T-cell (primary cell): ENCODE results near the gene BAHD1. TPM values are rescaled to one million over a fixed set of nuclear protein-coding genes. Genes with fewer than 3 reads are reported as not detected.

ENCODE experiments used
- ATAC-seq, 4 experiments: fragments of 200-7000 bp in 3 of 4; fragments of 150-1000 bp in 1 of 4; cut with Tn5 transposase; replicated peaks in 1 of 4; 1 replicate in 3 of 4; 2 replicates in 1 of 4; pipeline ENCODE4 v1.10.0; 2021; ENCODE audit warnings: moderate library complexity in 3 of 4, mild to moderate bottlenecking in 2 of 4, moderate number of reproducible peaks in 1 of 4
- CTCF ChIA-PET, 2 donors: fragments of 300-600 bp; sonication (Branson Sonifier 250); formaldehyde crosslinking; loops; one replicate each; lab custom pipeline; 2022; ENCODE audit warnings: antibody characterized with exemption in 2 of 2; lab: Charles Lee
- POLR2A ChIA-PET, 2 donors: fragments of 300-600 bp; sonication (Branson Sonifier 250); formaldehyde crosslinking; loops; one replicate each; lab custom pipeline; 2022; ENCODE audit warnings: antibody characterized with exemption in 2 of 2; lab: Charles Lee
- DNase-seq, 35 experiments: peaks; one replicate each; pipeline versions ENCODE4 v3.0.0 to v3.0.0-alpha.2; 2013 to 2023
- H3K27ac ChIP-seq: one replicate; pipeline ENCODE4 v1.5.1; 2013; ENCODE audit warnings: low read length
- H3K27me3 ChIP-seq, 2 experiments: replicated peaks in 1 of 2; 1 replicate in 1 of 2; 2 replicates in 1 of 2; pipeline versions ENCODE4 v1.6.1 to v1.7.0; 2013; ENCODE audit warnings: low read length in 1 of 2, mixed read lengths in 1 of 2; ENCODE audit not compliant: control insufficient read depth in 2 of 2, insufficient read depth in 2 of 2; ENCODE audit errors: extremely low read depth in 1 of 2
- H3K36me3 ChIP-seq, 2 donors: 1 replicate in 1 of 2; 2 replicates in 1 of 2; pipeline versions ENCODE4 v1.6.1 to v1.7.0; 2013; ENCODE audit warnings: low read length in 1 of 2; ENCODE audit not compliant: control insufficient read depth in 2 of 2, insufficient read depth in 1 of 2; ENCODE audit errors: extremely low read depth in 1 of 2
- H3K4me1 ChIP-seq, 2 experiments: 1 replicate in 1 of 2; 2 replicates in 1 of 2; pipeline versions ENCODE4 v1.6.1 to v1.7.0; 2013; ENCODE audit warnings: low read length in 2 of 2, mixed read lengths in 1 of 2; ENCODE audit not compliant: insufficient read depth in 2 of 2, control insufficient read depth in 1 of 2; ENCODE audit errors: extremely low read depth in 1 of 2
- H3K4me3 ChIP-seq, 2 donors: 1 replicate in 1 of 2; 2 replicates in 1 of 2; pipeline versions ENCODE4 v1.5.1 to v1.7.0; 2013; ENCODE audit warnings: mild to moderate bottlenecking in 2 of 2, low read length in 1 of 2, moderate library complexity in 1 of 2; ENCODE audit not compliant: control insufficient read depth in 1 of 2; ENCODE audit errors: extremely low read depth in 1 of 2
- H3K9me3 ChIP-seq: 2 replicates; pipeline ENCODE4 v1.7.0; 2013
- H3K27ac Mint-ChIP-seq, 2 donors: one replicate each; pipeline ENCODE4 v1.8.0; 2020 to 2021; ENCODE audit warnings: mild to moderate bottlenecking in 2 of 2, mixed read lengths in 2 of 2
- H3K27me3 Mint-ChIP-seq, 2 donors: one replicate each; pipeline ENCODE4 v1.8.0; 2021 to 2022; ENCODE audit warnings: mixed read lengths in 2 of 2
- H3K36me3 Mint-ChIP-seq: one replicate; pipeline ENCODE4 v1.8.0; 2021; ENCODE audit warnings: mixed read lengths
- H3K4me1 Mint-ChIP-seq, 3 donors: one replicate each; pipeline ENCODE4 v1.8.0; 2020 to 2022; ENCODE audit warnings: mixed read lengths in 3 of 3, mild to moderate bottlenecking in 1 of 3
- H3K4me3 Mint-ChIP-seq, 3 donors: one replicate each; pipeline ENCODE4 v1.8.0; 2020 to 2022; ENCODE audit warnings: mild to moderate bottlenecking in 3 of 3, mixed read lengths in 3 of 3, moderate library complexity in 3 of 3
- H3K9me3 Mint-ChIP-seq, 3 donors: one replicate each; pipeline ENCODE4 v1.8.0; 2020 to 2022; ENCODE audit warnings: mixed read lengths in 3 of 3
- WGBS: methylation state at CpG from one replicate; pipeline ENCODE4 v1.1.5; 2013; ENCODE audit warnings: missing lambda C conversion rate; ENCODE audit not compliant: insufficient coverage; 5-methylcytosine and 5-hydroxymethylcytosine counted together
- total RNA-seq, 35 experiments: library from RNA in 6 of 35; stranded (reverse) in 6 of 35; fragments of 120-200 nt in 1 of 35; gene quantifications; one replicate each; pipeline versions ENCODE4 v1.2.1 to v1.2.4 and lab custom pipeline; 2013 to 2026

BAHD1 gene
- total RNA-seq, 5 donors from 2014 or later (not counting 1 experiment from before 2014, with no cell fraction given): 31.1 to 50.9 (median 48.1) TPM

- Histone ChIP-seq H3K9me3 (no peaks in the 10 kb centered on the region), H3K27ac (no peak overlapping the region), H3K4me1 (no peaks in the 10 kb centered on the region), H3K4me3 (no peak overlapping the region), H3K36me3 (peaks cover 26 to 68% of the 10 kb centered on the region in 2 donors), H3K27me3 (no peaks in the 10 kb centered on the region)
- DNase-seq (no peak), ATAC-seq (no peak)
- ChIA-PET CTCF (interaction anchor here in 1 of 2 donors (0.8 kb wide), 1 partner anchor 9 kb away, joined by 3 read pairs; no protein-coding TSS in a partner anchor), POLR2A (no interaction called here)
- Mint-ChIP-seq H3K4me3 (no peak overlapping the region), H3K36me3 (peaks cover 49% of the 10 kb centered on the region), H3K9me3 (no peaks in the 10 kb centered on the region), H3K27ac (no peak overlapping the region), H3K4me1 (peaks cover 0 to 5% (median 5%) of the 10 kb centered on the region in 3 donors), H3K27me3 (no peaks in the 10 kb centered on the region)
- 100% methylated on average over 3 of the region's 9 CpGs for WGBS
Observed at GRCh38 chr15:40413036-40413435, 27.7 kb upstream of the BAHD1 start.

- Mint-ChIP-seq H3K9me3 (no peaks in the 10 kb centered on the region), H3K27me3 (no peaks in the 10 kb centered on the region), H3K27ac (no peak overlapping the region), H3K4me1 (peaks cover 0 to 2% (median 0%) of the 10 kb centered on the region in 3 donors), H3K4me3 (no peak overlapping the region), H3K36me3 (peaks cover 52% of the 10 kb centered on the region)
- Histone ChIP-seq H3K27me3 (no peaks in the 10 kb centered on the region), H3K9me3 (no peaks in the 10 kb centered on the region), H3K4me3 (no peak overlapping the region), H3K27ac (no peak overlapping the region), H3K4me1 (no peaks in the 10 kb centered on the region), H3K36me3 (peaks cover 30 to 67% of the 10 kb centered on the region in 2 donors)
- CTCF ChIA-PET: interaction anchor here in 1 of 2 donors (0.8 kb wide), 1 partner anchor 92 kb away, joined by 3 read pairs; no protein-coding TSS in a partner anchor
- POLR2A ChIA-PET: interaction anchor here in 1 of 2 donors (0.6 kb wide), 1 partner anchor 1685 kb away, joined by 7 read pairs; no protein-coding TSS in a partner anchor
- WGBS: 100% methylated on average over 1 of the region's 7 CpGs
- DNase-seq: no peak
- ATAC-seq: no peak
Observed at GRCh38 chr15:40414816-40415215, 25.9 kb upstream of the BAHD1 start.

- 96% methylated on average over 7 of the region's 10 CpGs for WGBS
- no peak overlapping the region for H3K4me3 ChIP-seq
- peaks cover 0 to 2% (median 0%) of the 10 kb centered on the region in 3 donors for H3K4me1 Mint-ChIP-seq
- H3K9me3 ChIP-seq: no peaks in the 10 kb centered on the region
- ChIA-PET CTCF (interaction anchor here in 1 of 2 donors (0.8 kb wide), 1 partner anchor 92 kb away, joined by 3 read pairs; no protein-coding TSS in a partner anchor), POLR2A (interaction anchor here in 1 of 2 donors (0.6 kb wide), 1 partner anchor 1686 kb away, joined by 7 read pairs; no protein-coding TSS in a partner anchor)
- no peak for ATAC-seq
- H3K27me3 ChIP-seq: no peaks in the 10 kb centered on the region
- no peaks in the 10 kb centered on the region for H3K9me3 Mint-ChIP-seq
- no peak for DNase-seq
- no peaks in the 10 kb centered on the region for H3K4me1 ChIP-seq
- no peak overlapping the region for H3K27ac Mint-ChIP-seq
- no peak overlapping the region for H3K27ac ChIP-seq
- peaks cover 30 to 64% of the 10 kb centered on the region in 2 donors for H3K36me3 ChIP-seq
- peaks cover 50% of the 10 kb centered on the region for H3K36me3 Mint-ChIP-seq
- no peak overlapping the region for H3K4me3 Mint-ChIP-seq
- H3K27me3 Mint-ChIP-seq: no peaks in the 10 kb centered on the region
Observed at GRCh38 chr15:40415226-40415625, 25.5 kb upstream of the BAHD1 start.

GRCh38 chr15:40416056-40416455 lies 24.7 kb upstream of the BAHD1 start:
- DNase-seq (no peak), ATAC-seq (no peak)
- no peak overlapping the region for H3K27ac Mint-ChIP-seq
- H3K4me3 Mint-ChIP-seq: no peak overlapping the region
- no peaks in the 10 kb centered on the region for H3K27me3 Mint-ChIP-seq
- peaks cover 0 to 1% (median 0%) of the 10 kb centered on the region in 3 donors for H3K4me1 Mint-ChIP-seq
- no peaks in the 10 kb centered on the region for H3K4me1 ChIP-seq
- no peaks in the 10 kb centered on the region for H3K27me3 ChIP-seq
- H3K36me3 Mint-ChIP-seq: peaks cover 41% of the 10 kb centered on the region
- no peak overlapping the region for H3K4me3 ChIP-seq
- ChIA-PET POLR2A (no interaction called here), CTCF (interaction anchor here in 1 of 2 donors (0.6 kb wide), 1 partner anchor 388 kb away, joined by 6 read pairs; no protein-coding TSS in a partner anchor)
- H3K27ac ChIP-seq: no peak overlapping the region
- peaks cover 29 to 55% of the 10 kb centered on the region in 2 donors for H3K36me3 ChIP-seq
- H3K9me3 ChIP-seq: no peaks in the 10 kb centered on the region
- WGBS: over 99% methylated on average over 9 of the region's 14 CpGs
- H3K9me3 Mint-ChIP-seq: no peaks in the 10 kb centered on the region

GRCh38 chr15:40418126-40418525 lies 22.6 kb upstream of the BAHD1 start:
- Mint-ChIP-seq H3K4me1 (peaks cover 0 to 5% (median 5%) of the 10 kb centered on the region in 3 donors), H3K27me3 (no peaks in the 10 kb centered on the region), H3K4me3 (no peak overlapping the region), H3K9me3 (no peaks in the 10 kb centered on the region), H3K36me3 (peaks cover 26% of the 10 kb centered on the region), H3K27ac (no peak overlapping the region)
- ATAC-seq (no peak), DNase-seq (no peak)
- H3K9me3 ChIP-seq: no peaks in the 10 kb centered on the region
- WGBS: 100% methylated on average over 3 of the region's 10 CpGs
- no peaks in the 10 kb centered on the region for H3K27me3 ChIP-seq
- ChIA-PET CTCF (interaction anchor here in 1 of 2 donors (1.1 kb wide), 1 partner anchor 80 kb away, joined by 4 read pairs; no protein-coding TSS in a partner anchor), POLR2A (no interaction called here)
- peaks cover 12 to 36% of the 10 kb centered on the region in 2 donors for H3K36me3 ChIP-seq
- no peak overlapping the region for H3K27ac ChIP-seq
- H3K4me1 ChIP-seq: peaks cover 0 to 7% of the 10 kb centered on the region in 2 experiments
- H3K4me3 ChIP-seq: no peak overlapping the region

GRCh38 chr15:40420071-40420713 lies 20.6 kb upstream of the BAHD1 start:
- Histone ChIP-seq H3K9me3 (no peaks in the 10 kb centered on the region), H3K36me3 (peaks cover 7 to 20% of the 10 kb centered on the region in 2 donors), H3K4me3 (no peak overlapping the region), H3K27ac (no peak overlapping the region), H3K27me3 (peaks cover 0 to 2% of the 10 kb centered on the region in 2 experiments), H3K4me1 (peaks cover 0 to 7% of the 10 kb centered on the region in 2 experiments)
- peaks cover 0 to 5% (median 5%) of the 10 kb centered on the region in 3 donors for H3K4me1 Mint-ChIP-seq
- ATAC-seq (no peak), DNase-seq (no peak)
- H3K27me3 Mint-ChIP-seq: no peaks in the 10 kb centered on the region
- 95% methylated on average over 8 of the region's 11 CpGs for WGBS
- H3K4me3 Mint-ChIP-seq: no peak overlapping the region
- ChIA-PET POLR2A (no interaction called here), CTCF (interaction anchor here (0.8 to 2.5 kb wide), 4 partner anchors 76 to 203 kb away, joined by 3 to 7 read pairs (median 4); partner anchors contain the start of gene PLCB2 (in 1 of the 2))
- H3K27ac Mint-ChIP-seq: no peak overlapping the region
- H3K9me3 Mint-ChIP-seq: no peaks in the 10 kb centered on the region
- H3K36me3 Mint-ChIP-seq: peaks cover 16% of the 10 kb centered on the region
